H1 (cell line): ENCODE measurements around the gene TTLL7. TPM values are rescaled to one million over a fixed set of nuclear protein-coding genes. Genes with fewer than 3 reads are reported as not detected.

Source experiments
- BACH1 ChIP-seq: IDR thresholded peaks from 2 replicates; pipeline ENCODE4 v1.6.1; 2012; ENCODE audit warnings: low read length, improper control_type of control experiment
- CEBPB ChIP-seq: IDR thresholded peaks from 2 replicates; pipeline ENCODE4 v1.6.1; 2012; ENCODE audit warnings: low read depth, low read length
- HDAC6 ChIP-seq: IDR thresholded peaks from one replicate; pipeline ENCODE4 v1.7.1; 2012; ENCODE audit warnings: low read depth, mild to moderate bottlenecking, inconsistent platforms, low read length, moderate library complexity
- SP4 ChIP-seq: IDR thresholded peaks from 2 replicates; pipeline ENCODE4 v1.6.1; 2012; ENCODE audit warnings: low read length, inconsistent platforms
- polyA plus RNA-seq, 7 experiments: library from polyadenylated mRNA; depleted of rRNA in 3 of 7; stranded (reverse) in 5 of 7; unstranded in 2 of 7; fragments of >200 nt in 5 of 7; fragments of 200-250 nt in 2 of 7; gene quantifications; 1 replicate in 5 of 7; 2 replicates in 1 of 7; 4 replicates in 1 of 7; pipeline versions ENCODE4 v1.2.1 to v1.2.3, GENCODE V29; 2011 to 2013; ENCODE audit warnings: missing spikeins in 2 of 7, mixed read lengths in 2 of 7
- total RNA-seq: library from RNA; stranded (reverse); fragmentation: NEBNext Ultra II Directional; extraction: Animal tissue kit (Norgen Biotek cat#: 25700); gene quantifications from 2 replicates; pipeline ENCODE4 v1.2.1, GENCODE V29; 2021

Gene TTLL7
- total and polyA plus RNA-seq, 2 of the 8 experiments (the other 6 are each of a cell fraction or from before 2014, with no cell fraction given), result 1.9 to 7.9 TPM

GRCh38 chr1:83928396-83928795 lies 70.5 kb downstream of the TTLL7 start (continued):
- TF ChIP-seq HDAC6, result no peak
- TF ChIP-seq BACH1, result no peak
- no peak for TF ChIP-seq SP4
- TF ChIP-seq CEBPB, result no peak
- TF ChIP-seq, all 59 proteins: peak for 0
